NCI-H2227 (cell line): ENCODE measurements around the gene ARHGAP45.
"Not testable (repeated sequence)": the region's sequence is repeated elsewhere in the genome, so short reads cannot be mapped to it uniquely, and the experiment has no call there.

Experiments used
- DNase-seq: peaks from one replicate; lab custom pipeline; 2025; ENCODE audit not compliant: unreplicated experiment; lab: John Stamatoyannopoulos, UW

Gene ARHGAP45, protein sequence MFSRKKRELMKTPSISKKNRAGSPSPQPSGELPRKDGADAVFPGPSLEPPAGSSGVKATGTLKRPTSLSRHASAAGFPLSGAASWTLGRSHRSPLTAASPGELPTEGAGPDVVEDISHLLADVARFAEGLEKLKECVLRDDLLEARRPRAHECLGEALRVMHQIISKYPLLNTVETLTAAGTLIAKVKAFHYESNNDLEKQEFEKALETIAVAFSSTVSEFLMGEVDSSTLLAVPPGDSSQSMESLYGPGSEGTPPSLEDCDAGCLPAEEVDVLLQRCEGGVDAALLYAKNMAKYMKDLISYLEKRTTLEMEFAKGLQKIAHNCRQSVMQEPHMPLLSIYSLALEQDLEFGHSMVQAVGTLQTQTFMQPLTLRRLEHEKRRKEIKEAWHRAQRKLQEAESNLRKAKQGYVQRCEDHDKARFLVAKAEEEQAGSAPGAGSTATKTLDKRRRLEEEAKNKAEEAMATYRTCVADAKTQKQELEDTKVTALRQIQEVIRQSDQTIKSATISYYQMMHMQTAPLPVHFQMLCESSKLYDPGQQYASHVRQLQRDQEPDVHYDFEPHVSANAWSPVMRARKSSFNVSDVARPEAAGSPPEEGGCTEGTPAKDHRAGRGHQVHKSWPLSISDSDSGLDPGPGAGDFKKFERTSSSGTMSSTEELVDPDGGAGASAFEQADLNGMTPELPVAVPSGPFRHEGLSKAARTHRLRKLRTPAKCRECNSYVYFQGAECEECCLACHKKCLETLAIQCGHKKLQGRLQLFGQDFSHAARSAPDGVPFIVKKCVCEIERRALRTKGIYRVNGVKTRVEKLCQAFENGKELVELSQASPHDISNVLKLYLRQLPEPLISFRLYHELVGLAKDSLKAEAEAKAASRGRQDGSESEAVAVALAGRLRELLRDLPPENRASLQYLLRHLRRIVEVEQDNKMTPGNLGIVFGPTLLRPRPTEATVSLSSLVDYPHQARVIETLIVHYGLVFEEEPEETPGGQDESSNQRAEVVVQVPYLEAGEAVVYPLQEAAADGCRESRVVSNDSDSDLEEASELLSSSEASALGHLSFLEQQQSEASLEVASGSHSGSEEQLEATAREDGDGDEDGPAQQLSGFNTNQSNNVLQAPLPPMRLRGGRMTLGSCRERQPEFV

DNA sequence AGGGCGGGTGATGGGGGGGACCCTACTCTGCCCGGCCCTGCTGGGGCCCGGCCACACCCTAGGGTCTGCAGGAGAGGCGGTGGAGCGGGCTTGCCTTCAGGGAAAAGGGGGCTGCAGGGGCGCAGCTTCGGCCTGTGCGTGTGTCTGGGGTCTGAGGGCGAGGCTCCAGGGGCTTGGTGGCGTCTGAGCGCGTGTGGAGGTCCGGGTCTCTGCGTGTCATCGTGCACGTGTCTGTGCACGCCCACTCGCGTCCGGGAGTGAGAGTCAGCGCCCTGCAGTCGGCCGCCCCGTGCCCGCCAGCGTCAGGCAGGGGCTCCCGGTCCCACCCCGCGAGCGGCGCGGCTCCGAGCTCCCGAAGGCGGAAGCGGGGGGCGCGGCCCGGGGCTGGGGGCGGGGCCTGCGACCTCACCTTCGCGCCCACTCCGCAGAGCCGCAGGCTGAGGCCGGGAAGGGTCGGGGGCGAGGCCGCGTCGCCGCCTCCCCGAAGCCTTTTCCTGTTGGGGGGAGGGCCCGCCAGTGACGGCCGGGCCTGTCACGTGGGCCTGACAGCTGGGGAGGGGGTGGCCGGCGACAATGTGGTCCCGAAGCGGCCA is at the start of gene ARHGAP45:
Gene ARHGAP45, plus strand, starts transcription at position 420 of the 593 bp plus-strand sequence. CDS start 239 bp downstream, outside the sequence.
- no peak for DNase-seq

DNA sequence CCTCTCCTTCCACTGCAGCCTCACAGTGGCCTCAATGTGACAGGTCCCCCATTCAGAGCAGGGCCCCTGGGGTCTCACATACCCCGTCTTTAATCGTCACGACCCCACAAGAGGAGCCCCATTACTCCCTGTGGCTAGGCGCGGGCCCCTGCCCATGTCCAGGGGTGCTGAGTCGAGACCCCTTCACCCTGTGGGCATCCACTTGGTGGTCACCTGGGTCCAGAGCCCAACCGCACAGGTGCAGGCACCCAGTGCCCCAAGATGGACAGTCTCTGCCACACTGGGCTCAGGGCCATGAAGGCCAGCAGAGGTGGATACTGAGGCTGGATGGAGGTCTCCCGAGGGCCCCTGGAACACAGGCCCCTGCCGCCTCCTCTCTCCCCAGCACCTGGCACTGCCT is 49.1 kb upstream of the ARHGAP45 start:
- DNase-seq: no peak

DNA sequence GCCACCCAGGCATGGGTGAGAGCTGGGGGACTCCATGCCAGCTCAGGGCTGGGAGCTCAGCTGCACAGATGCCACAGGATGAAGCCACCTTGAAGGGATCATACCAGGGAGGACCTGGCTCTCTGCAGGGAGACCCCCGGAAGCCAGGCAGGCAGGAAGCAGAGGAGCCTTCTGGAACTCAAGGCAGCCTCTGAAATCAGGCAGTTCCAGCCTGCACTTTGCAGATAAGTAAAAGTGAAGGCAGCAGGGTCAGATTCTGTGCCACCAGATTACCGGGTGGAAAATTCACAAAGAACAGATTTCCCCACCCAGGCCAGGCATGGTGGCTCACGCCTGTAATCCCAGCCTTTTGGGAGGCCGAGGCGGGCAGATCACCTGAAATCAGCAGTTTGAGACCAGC is 48.6 kb upstream of the ARHGAP45 start:
- DNase-seq: no peak

DNA sequence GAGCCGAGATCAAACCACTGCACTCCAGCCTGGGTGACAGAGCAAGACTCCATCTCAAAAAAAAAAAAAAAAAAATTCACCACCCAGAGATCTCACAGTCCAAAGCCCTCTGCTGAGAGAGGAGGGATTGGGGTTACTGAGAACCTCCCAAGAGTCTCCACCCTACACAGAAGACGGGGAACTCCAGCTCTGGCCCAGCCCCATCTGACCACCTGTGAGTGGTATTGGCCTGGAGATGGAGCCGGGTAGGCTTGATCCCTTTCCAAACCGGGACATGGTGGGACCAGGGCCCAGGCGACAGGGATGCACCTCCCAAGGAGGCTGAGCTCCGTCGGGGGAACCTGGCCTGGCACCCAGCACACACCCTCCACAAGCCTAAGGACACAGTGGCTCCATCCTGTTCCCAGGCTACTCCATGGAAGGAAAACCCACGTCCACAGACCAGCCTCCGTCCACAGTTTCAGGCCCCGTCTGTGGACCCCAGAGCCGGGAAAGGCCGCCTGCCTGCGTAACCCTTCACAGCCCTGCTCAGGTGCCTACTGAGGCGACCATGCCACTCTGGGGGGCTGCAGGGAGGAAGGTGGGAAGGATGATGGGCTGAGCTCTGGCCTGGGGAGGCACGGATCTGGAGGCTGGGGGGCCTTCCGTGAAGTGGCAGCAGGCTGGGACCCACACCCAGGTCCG is 47.9 kb upstream of the ARHGAP45 start:
- DNase-seq: no peak

DNA sequence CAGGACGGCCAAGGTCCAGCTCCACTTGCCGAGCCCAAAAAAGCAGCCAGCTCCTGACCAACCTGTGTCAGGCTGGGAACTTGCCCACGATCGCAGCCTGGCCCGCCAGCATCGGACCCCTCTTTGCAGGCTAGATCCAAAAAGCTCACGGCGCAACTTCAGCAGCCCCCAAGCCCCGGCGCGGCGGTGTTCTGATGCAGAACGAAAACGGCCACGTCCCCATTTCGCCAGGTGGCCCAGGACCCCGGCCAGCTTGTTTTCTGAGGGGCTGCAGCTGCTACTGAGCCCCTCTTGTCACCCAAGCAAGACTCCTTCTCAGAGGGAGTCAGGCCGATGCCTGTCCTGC is 47.4 kb upstream of the ARHGAP45 start:
- DNase-seq: no peak

DNA sequence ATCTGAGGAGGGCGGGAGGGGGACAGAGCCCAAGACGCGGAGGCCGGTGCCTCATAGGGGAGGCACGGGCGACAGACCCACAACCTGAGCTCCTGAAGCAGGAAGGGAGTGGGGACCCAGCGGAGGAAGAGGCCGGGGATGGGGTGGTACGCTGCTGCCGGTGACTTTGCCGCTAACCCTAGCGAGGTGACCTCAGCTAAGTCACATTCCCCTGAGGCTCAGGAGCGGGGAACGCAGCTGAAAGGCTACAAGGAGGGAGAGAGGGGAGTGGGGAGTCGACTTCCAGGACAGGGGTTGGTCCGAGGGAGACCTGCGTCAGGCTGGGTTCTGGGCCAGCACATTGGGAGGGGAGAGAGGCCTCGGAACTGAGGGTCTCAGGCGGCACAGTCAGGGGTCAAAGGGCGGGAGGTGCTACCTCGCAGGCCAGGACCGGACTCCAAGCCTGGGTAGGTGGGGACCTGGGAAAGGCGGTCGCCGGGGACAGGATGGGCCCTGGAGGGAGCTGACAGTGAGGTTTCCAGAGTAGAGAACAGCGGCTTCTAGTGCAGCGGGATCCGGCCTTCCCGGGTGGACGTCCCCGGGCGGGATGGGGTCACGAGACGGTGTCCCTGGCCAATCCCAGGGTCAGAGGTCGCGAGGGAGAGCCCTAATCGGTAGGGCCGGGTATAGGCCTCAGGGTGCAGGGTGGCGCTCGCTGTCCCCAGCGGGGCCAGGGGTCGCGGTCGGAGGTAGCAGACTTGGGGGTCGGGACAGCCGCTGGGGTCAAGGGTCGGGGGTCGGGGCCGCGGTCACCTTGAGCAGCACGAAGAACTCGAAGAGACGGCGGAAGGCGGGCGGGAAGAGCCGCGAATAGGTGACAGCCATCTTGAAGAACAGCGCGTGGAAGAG is 46.7 kb upstream of the ARHGAP45 start:
- DNase-seq: no peak

DNA sequence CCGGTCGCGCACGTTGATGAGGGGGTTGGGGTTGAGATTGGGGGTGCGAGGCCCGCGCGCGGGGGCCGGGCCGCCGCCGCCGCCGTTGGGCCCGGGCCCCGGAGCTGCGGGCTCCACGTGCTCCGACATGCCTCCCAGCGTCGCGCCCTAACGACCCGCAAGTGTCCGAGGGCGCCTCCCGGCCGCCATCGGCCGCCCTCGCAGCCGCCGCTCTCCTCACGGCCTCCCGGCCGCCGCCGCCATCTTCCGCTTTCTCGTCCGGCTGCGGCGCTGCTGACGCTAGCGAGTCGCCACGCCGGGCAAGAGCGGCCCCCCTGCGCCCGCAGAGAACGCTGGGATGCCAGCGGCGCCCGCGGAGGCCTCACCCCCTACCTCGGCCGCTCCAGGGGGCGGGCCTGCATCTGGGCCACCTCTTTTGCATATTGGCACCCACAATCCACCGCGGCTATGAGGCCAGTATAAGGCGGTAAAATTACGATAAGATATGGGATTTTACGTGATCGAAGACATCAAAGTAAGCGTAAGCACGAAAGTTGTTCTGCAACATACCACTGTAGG is 46.0 kb upstream of the ARHGAP45 start, which contains the start of gene TMEM259:
Gene TMEM259, minus strand, starts transcription at position 256 of the 558 bp plus-strand sequence. Its CDS starts 127 bp downstream, at position 129.
- DNase-seq: peak; percentile 96

DNA sequence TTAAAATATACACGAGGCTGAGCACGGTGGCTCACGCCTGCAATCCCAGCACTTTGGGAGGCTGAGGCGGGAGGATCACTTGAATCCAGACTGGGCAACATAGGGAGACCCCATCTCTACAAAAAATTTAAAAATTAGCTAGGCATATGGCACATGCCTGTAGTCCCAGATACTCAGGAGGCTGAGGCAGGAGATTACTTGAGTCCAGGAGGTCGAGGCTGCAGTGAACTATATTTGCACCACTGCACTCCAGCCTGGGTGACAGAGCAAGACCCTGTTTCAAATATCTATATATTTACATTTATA is 43.1 kb upstream of the ARHGAP45 start:
- DNase-seq: not testable (repeated sequence)

DNA sequence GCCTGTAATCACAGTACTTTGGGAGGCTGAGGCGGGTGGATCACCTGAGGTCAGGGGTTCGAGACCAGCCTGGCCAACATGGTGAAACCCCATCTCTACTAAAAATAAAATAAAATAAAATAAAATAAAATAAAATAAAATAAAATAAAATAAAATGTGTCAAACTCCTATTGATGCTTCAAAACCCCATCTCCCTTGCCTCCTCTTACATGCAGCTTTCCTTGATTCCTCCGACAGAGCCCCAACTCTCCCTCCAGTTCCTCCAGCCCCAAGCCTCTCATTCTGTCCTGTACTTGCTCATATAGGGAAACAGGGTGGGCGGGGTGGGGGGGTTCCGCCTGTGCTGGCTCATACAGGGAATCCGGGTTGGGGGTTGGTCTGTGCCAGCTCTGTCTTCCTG is 41.9 kb upstream of the ARHGAP45 start:
- DNase-seq: not testable (repeated sequence)

DNA sequence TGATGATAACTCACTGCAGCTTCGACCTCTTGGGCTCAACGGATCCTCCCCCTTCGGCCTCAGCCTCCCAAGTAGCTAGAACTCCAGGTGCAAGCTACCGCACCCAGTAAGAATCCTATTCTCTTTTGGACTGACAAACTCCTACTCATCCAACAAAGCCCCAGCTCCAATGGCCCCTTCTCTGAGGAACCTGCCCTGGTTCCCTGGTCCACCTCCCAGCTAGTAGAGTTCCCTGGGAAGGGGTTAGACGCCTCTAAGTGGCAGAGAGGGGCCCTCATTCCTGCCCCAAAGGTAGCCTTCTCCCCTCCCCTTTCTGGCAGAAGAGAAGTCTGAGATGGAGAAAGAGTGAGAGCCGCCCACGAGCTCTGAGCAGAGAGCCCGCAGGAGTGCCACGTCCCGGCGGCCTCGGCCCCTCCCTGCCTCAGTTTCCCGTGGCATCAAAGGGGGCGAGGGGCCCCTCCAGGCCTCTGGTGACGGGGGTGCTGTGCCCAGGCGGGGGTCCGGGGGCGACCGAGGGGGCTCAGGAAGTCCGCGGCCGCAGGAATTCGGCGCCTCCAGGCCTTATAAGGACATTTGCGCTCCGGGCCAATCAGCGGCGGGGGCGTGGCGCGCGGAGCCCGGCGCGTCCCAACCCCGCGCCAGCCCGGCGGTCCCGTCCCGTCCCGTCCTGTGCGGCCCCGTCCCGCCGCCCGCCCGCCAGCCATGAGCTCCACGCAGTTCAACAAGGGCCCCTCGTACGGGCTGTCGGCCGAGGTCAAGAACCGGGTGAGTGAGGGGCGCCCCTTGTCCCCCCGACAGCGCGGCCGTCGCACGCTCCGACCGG is 40.8 kb upstream of the ARHGAP45 start, which contains the start of gene CNN2:
Gene CNN2, plus strand, starts transcription at position 649 of the 823 bp plus-strand sequence. Its CDS starts 54 bp downstream, at position 703.
- DNase-seq: peak; percentile 62

DNA sequence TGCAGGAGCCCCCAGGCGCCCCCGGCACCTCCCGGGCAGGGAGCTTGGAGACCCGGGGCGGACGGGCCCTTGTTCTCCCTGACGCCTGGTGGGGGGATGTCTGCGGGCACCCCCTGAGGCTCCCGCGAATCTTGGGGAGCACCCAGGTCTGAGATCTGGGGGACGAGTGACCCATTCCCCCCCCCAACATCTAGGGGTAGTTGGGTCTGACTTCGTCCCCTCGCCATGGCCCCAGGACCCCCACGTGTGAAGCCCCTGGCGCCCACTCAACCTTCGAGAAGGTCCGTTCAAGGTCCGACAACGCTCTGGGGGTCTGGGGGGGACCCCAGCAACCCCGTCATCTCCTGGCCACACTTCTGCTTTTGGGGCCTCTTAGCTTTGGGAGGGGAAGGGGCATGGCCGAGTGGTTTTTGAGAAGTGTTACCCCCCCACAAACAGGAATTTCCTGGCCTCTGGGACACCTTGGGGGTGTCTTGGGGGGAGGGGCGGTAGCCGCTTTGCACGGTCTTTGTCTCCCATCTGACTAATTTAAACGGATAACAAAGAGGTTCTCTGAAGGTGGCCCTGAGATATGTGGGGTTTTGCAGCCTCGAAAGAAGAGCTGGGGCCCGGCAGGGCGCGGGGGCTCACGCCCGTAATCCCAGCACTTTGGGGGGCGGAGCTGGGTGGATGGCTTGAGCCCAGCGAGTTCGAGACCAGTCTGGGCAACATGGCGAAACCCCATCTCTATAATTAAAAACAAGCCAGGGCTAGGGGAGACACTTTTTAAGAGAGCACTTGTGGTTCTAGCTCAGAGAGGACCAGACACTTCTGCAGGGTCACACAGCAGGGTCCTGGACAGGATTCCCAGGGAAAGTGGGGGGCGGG is 40.0 kb upstream of the ARHGAP45 start:
- DNase-seq: no peak

DNA sequence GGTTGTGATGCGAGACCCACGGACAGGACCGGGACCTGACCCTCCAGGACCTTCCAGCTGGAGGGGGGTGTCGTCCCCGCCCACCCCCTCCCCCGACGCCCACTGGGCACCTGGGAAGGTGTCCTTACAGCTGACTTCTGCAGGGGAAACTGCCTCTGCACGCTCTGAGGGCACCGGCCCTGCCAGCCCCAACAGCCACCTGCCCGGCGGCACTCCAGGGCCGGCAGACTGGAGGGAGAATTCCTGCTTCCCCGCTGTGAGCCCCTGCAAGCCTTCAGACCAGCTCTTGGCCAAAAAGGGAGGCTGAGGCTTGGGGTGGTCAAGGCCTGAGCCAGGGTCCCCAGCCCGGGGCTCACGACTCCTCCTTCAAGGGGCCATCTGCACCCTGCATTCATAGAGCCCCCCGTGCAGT is 39.3 kb upstream of the ARHGAP45 start:
- DNase-seq: no peak

DNA sequence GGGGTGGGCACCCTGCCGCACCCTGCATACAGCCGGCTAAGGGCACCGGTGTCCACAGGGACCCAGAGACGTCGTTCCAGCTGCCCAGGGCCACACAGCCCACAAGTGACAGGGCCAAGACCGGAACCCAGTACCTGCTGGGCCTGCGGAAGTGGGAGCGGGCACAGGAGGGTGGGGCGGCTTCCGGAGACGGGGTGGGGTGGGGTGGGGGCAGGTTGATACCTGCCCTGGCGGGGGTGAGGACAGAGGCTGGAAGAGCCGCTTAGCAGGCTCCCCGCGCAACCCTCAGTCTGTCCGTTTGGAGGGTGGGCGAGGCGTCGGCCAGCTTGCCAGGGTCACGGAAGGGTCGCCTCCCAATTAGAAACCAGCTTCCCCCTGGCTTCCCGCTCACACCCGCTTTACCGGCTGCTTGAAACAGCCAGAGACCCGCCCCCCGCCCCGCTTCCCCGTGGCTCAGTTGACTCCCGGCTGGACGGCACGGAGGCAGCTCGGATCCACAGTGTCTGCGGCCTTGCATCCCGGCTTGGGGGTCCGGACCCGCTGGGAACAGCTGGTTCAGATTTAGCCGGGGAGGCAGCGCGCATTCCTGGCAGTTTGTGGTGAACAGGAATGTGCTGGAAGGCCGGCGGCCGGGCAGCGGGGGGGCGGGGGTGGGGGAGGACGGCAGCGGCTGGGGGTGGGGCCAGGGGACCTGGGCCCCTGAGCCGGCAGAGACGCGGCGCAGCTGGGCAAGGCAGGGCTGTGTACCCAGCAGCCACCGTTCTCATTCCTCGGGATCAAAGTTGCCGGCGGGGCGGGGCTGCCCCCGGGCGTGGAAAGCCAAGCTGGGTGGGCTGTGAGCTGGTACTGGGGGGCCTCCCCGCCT is 38.7 kb upstream of the ARHGAP45 start:
- peak; percentile 51 for DNase-seq

DNA sequence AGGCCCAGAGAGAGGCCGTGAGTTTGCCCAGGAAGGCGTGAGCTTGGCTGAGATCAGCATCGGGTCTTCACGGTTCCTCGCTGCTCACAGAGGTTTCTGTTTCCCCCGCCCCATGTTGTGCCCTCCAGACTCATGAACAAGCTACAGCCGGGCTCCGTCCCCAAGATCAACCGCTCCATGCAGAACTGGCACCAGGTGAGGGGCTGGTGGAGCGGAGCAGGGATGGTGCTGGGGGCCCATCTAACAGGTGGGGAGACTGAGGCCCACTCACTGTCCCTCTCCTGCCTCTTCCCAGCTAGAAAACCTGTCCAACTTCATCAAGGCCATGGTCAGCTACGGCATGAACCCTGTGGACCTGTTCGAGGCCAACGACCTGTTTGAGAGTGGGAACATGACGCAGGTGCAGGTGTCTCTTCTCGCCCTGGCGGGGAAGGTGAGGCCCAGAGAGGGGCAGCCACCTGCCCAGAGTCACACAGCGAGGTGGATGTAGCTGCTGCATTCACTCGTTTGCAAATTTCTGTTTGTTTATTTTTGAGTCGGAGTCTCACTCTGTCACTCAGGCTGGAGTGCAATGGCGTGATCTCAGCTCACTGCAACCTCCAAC is 34.6 kb upstream of the ARHGAP45 start:
- no peak for DNase-seq

DNA sequence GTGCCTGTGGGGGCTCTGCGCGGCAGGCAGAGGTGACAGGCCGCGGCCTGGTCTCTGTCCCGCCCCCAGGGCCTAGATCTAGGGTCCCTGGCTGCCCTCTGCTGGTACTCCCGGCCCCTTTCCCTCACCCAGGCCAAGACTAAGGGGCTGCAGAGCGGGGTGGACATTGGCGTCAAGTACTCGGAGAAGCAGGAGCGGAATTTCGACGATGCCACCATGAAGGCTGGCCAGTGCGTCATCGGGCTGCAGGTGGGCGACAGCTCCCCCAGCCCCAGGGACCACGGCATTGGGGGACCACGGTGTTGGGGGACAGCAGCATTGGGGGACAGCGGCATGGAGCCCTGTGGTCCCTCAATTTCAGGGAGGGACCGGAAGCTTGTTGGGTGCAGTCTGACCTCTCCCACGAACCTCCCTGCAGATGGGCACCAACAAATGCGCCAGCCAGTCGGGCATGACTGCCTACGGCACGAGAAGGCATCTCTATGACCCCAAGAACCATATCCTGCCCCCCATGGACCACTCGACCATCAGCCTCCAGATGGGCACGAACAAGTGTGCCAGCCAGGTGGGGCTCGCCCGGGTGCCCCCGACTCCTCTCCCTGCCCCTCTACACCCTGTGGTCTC is 30.9 kb upstream of the ARHGAP45 start:
- DNase-seq: no peak
